ENCODE data around the gene IL17RA.

Gene IL17RA

GRCh38 chr22:17107547-17107810 is 22.7 kb downstream of the IL17RA start:
- DNase-seq, result no peak

- DNase-seq, result no peak
Observed at GRCh38 chr22:17108256-17109112, 23.7 kb downstream of the IL17RA start.

- DNase-seq, result no peak
Observed at GRCh38 chr22:17109113-17109865, 24.5 kb downstream of the IL17RA start.

GRCh38 chr22:17109976-17110375 is 25.2 kb downstream of the IL17RA start:
- DNase-seq, result no peak

DNA sequence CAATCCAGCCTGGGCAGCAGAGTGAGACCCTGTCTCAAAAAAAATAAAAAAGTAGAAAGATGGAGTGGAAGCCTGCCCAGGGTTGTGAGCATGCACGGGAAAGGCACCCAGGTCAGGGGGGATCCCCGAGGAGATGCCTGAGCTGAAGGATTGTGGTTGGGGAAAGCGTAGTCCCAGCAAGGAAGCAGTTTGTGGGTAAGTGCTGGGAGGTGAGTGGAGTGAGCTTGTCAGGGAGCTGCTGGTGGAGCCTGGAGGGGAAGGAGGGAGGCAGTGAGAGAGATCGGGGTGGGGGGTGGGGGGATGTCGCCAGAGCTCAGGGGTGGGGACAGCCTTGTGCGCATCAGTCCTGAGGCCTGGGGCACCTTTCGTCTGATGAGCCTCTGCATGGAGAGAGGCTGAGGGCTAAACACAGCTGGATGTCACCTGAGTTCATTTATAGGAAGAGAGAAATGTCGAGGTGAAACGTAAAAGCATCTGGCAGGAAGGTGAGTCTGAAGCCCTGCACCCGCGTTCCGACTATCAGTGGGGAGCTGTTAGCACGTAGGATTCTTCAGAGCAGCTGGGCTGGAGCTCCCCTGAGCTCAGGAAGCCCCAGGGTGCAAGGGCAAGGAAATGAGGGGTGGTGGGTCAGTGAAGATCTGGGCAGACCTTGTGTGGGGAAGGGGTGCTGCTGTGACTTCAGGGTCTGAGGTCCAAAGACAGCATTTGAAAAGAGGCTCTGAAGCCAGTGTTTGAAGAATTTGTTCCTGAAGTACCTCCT is 26.2 kb downstream of the IL17RA start:
- no peak for DNase-seq

- DNase-seq, result no peak
Observed at GRCh38 chr22:17112491-17113042, 27.8 kb downstream of the IL17RA start.

GRCh38 chr22:17113600-17113999 is 28.8 kb downstream of the IL17RA start:
- no peak for DNase-seq

DNA sequence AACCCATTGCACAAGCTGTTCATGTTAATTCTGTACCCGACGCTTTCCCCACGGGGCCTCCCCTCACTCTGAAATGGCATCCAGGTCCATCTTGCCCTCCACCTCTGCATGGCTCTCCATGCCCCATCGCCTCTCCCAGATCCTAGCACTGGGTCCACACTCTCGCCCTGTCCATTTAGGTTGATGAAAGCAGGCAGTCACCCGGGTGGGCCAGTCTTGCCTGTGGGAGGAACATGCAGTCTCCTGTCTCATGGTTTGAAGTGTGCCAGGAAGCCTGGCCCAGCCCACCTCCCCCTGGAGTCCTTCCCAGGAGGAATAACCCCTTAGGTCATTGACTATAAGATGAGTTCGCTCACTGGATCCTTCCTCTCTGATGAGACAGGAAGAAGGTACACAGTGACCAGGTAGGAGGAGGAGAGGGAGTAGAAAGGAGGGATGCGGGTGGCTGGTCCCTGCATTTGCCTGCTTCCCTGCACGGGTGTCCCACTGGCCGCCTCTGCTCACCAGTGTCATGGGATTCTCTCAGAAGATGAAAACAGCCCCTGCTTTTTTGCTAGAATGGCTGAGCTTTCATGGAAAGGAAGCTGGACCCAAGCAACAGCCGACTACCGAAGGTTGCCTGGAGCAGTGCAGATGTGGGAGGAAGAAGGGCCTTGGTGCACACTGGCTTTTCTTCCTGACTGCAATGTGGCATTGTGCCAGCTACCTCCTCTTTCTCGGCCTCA is 29.5 kb downstream of the IL17RA start:
- DNase-seq, result no peak

DNA sequence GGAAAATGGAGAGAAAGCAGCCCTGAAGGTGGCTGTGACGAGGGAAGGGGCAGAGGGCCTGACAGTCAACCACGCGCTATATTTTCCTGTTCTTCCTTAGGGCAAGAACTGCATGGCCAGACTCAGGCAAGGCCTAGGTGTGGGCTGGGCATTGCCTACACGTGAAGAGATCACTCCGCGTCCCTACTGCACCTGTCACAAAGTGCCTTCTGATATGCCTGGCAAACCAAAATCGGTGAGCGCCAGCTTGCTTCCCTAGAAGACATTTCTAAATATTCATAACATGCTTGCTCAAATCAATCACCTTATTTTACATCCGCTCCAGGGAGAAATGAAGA is 30.1 kb downstream of the IL17RA start:
- DNase-seq, result no peak

DNA sequence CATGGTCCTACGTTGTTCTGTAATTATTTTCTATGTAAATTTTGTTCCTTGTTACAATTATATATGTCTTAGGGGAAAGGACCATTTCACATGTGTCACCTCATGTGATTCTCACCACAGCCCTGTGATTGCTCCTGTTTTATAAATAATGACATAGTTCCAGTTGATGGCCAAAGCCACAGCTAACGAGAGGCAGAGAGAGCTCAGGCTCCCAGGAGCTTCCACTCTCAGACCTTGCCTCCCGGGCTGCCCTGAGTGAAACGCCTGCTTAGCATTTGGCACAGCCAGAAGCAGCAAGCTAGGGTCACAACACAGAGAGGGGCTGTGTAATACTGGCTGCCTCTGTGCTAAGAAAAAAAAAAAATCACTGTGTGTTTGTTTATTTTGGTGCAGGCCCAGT is 30.4 kb downstream of the IL17RA start:
- DNase-seq, result peak; percentile 64

DNA sequence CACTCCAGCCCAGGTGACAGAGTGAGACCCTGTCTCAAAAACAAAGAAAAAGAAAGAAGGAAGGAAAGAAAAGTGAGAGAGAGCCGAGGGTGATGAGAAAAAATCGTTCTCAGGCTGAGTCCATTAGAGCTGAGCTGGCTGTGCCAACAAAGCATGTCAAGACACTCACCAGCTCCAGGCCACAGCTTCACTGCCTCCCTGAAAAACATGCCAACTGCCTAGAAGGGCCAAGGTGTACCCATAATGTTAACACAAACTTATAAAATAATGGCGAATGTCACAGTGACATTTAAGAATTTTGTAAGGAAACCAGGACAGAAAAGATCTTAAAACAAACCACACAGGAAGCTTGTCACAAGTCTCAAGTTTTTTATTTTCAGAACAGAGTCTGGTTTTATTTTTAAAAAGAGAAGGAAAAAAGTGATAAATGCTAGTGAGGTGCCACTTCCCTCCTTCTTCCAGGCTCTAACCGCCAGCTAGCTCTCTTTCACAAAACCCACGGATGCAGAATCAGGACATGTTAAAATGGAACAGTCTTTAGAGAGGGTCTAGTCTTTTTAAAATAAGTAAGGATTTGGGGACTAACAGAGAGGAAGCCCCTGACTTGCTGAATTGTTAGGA is 31.3 kb downstream of the IL17RA start:
- DNase-seq, result peak; percentile 46

- DNase-seq, result no peak
Observed at GRCh38 chr22:17116572-17117330, 32.0 kb downstream of the IL17RA start.

- DNase-seq, result no peak
Observed at GRCh38 chr22:17117400-17117799, 32.6 kb downstream of the IL17RA start.

DNA sequence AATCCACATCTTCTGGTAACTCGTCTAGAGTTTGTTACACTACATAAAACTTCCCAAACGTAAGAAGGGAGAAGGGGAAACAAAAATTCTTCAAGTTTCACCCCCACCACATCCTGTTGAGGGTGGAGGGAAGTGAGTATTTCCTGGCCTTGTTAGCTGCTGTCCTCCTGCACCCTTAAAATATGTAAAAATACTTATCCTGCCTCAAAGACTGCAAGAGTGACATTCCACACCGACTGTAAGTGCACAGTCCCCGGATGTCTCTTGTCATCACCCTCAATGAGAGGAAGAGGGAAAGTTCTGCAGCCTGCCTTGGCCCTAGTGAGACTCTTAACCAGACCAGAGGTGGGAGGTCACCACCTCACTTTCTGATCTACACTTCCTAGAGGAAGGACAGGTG is 33.1 kb downstream of the IL17RA start:
- peak; percentile 59 for DNase-seq

DNA sequence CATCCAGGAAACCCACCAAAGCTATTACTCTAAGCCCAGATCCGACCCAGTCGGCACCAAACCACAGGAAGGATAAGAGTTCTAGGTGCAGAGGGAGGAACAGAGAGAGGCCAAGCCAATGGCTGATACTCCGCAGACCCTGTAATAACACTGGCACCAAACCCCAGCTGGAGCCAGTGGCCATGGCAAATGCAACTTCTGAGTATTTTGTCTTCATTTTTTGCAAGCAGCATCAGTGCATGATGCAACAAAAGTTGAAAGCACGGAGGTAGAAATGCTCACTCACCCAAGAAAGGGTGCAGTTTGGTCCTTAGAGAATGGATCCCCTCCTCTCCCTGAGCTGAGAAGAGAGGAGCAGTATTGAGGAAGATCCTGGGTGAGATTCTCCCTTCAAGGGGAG is 33.5 kb downstream of the IL17RA start:
- DNase-seq, result no peak

DNA sequence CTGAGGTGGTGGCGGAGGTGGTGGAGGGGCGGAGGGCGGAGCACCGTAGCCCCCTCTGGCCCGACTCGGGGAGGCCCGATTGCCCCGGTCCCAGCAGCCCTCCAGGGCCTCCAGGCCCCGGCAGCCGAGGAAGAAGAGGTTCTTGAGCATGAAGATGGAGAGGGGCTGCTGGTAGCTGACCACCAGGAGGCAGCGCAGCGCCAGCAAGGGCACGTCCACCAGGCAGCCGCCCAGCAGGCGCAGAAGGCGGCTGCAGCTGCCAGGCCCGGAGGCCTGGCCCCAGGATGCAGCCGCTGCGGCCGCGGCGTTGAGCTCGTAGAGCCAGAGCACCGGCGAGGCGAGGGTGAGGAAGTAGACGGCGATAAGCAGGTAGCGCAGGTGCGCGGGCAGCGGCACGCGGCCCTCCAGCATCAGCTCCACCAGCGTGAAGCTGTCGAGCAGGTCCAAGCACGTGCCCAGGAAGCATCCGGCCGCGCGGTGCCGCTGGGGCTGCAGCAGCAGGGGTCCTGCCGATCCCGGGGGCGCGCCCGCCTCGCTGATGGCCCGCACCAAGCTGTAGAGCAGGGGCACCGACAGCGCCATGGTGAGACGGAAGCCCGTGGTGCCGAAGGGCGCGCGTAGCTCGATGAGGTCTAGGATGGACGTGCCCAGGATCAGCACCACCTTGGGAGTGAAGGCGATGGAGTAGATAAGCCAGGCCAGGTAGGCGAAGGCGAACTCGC is 34.8 kb downstream of the IL17RA start:
- DNase-seq, result peak; percentile 79

GRCh38 chr22:17120281-17120680 is 35.5 kb downstream of the IL17RA start:
- no peak for DNase-seq

DNA sequence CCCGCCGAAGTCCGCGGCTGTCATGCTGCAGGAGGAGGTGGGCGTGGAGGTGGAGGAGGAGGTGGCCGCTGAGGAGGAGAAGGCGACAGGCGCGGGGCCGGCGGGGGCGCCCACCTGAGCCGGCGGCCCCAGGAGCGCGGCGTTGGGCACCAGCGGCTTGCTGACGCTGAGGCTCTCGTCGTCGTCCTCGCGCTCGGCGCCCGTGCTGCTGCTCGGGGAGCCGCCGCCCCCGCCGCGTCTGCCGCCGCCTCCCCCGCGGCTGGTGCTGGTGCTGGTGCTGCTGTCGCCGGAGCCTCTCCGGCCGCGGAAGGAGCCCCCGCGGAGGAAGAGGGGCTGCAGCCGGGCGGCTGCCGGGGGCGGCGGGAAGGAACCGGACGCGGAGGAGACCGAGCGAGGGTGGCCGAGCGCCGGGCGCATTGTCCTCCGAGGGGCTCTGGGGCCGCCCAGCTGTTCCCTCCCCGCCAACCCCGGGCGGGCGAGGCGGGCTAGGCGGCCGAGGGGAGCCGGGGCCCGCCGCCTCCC is 36.0 kb downstream of the IL17RA start:
- no peak for DNase-seq

DNA sequence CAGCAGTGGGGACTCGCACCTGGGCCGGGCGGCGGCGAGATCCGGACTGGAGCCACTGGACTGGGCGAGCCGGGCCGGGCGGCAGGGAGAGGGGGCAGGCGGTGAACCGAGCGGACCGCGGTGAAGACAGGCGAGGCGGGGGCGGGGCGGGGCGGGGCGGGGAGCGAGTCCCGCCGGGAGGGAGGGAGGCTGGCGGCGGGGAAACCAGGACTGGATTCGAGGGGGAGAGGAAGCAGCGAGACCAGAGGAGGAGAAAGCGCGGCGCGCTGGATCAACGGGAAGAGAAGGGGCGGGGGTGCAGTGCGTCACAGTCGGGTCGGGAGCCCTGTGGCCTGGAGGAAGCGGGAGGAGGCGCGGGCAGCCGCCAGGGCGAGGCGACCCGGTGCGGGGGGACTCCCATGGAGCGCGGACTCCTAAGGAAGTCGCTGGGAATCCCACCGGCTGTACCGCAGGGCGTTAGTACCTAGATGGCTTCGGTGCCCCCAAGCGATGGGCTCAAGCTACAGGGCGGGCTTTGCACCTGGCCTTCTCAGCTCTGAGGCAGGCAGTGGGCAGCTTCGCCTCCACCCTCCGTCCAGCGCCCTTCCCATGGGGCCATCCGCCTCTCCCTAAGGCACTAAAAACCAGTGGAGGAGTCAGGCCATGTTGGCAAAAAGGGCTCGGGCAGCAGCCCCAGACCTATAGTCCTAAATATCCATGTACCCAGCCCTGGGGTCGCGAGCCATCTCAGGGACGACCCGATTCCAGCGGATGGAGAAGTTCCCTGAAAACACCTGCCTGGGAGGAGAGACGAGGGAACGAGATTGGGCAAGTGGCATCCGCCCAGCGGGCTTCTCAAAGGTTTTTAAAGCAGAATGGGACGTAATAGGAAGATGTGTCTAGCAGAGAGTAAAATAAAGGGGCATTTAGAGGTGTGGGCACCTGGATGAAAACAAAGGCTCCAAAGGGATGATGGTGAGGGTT is 36.7 kb downstream of the IL17RA start, which contains the start of gene TMEM121B:
TSS of gene TMEM121B (minus strand) at position 128 of the 963 bp plus-strand sequence. CDS start 233 bp downstream, outside the sequence.
- peak; percentile 77 for DNase-seq
